Endodermal cell (in vitro differentiated cells): ENCODE data around the gene RBL2. TPM values are rescaled to one million over a fixed set of nuclear protein-coding genes. Genes with fewer than 3 reads are reported as not detected.
A peak's percentile ranks its signal among the peaks of the same experiment; 100 is the strongest.

ENCODE experiments used
- DNase-seq: peaks from one replicate; pipeline ENCODE4 v3.0.0-alpha.2; 2017
- H3K27ac ChIP-seq: 2 replicates; pipeline ENCODE4 v1.5.1; 2013; ENCODE audit warnings: mild to moderate bottlenecking, low read depth, low read length, moderate library complexity
- H3K27me3 ChIP-seq: 2 replicates; pipeline ENCODE4 v1.6.1; 2013; ENCODE audit warnings: mild to moderate bottlenecking, low read length, moderate library complexity; ENCODE audit not compliant: insufficient read depth, control insufficient read depth, poor library complexity, severe bottlenecking
- H3K36me3 ChIP-seq: 2 replicates; pipeline ENCODE4 v1.7.0; 2013; ENCODE audit warnings: mild to moderate bottlenecking, low read length, moderate library complexity; ENCODE audit not compliant: control insufficient read depth, insufficient read depth
- H3K4me1 ChIP-seq: one replicate; pipeline ENCODE4 v1.7.0; 2013; ENCODE audit warnings: low read length; ENCODE audit not compliant: control insufficient read depth, insufficient read depth
- H3K4me3 ChIP-seq: 2 replicates; pipeline ENCODE4 v1.5.1; 2013; ENCODE audit warnings: mild to moderate bottlenecking, low read length, moderate library complexity
- H3K9ac ChIP-seq: 2 replicates; pipeline ENCODE4 v1.6.1; 2013; ENCODE audit warnings: mild to moderate bottlenecking, low read length, moderate library complexity; ENCODE audit not compliant: poor library complexity, severe bottlenecking; ENCODE audit errors: extremely low read depth
- H3K9me3 ChIP-seq: 2 replicates; pipeline ENCODE4 v1.6.1; 2013; ENCODE audit warnings: mild to moderate bottlenecking, low read length, moderate library complexity; ENCODE audit not compliant: control insufficient read depth
- H3K27ac Mint-ChIP-seq: 2 replicates; pipeline ENCODE4 v1.8.0; 2020; ENCODE audit warnings: mixed read lengths
- H3K27me3 Mint-ChIP-seq: 2 replicates; pipeline ENCODE4 v1.8.0; 2021; ENCODE audit warnings: mild to moderate bottlenecking, mixed read lengths; ENCODE audit not compliant: insufficient read depth
- H3K36me3 Mint-ChIP-seq: 2 replicates; pipeline ENCODE4 v1.8.0; 2020; ENCODE audit warnings: low read depth, mixed read lengths
- H3K4me1 Mint-ChIP-seq: 2 replicates; pipeline ENCODE4 v1.8.0; 2020; ENCODE audit warnings: mixed read lengths
- H3K4me3 Mint-ChIP-seq: 2 replicates; pipeline ENCODE4 v1.8.0; 2020; ENCODE audit warnings: mild to moderate bottlenecking, moderate library complexity, mixed read lengths
- H3K9me3 Mint-ChIP-seq: 2 replicates; pipeline ENCODE4 v1.8.0; 2020; ENCODE audit warnings: mild to moderate bottlenecking, mixed read lengths
- CTCF ChIP-seq: fragments of 200-600 bp; sonication (generic); conservative IDR thresholded peaks from 2 replicates; pipeline ENCODE4 v1.5.0; 2021; ENCODE audit warnings: antibody characterized with exemption, mild to moderate bottlenecking
- WGBS, 2 experiments: methylation state at CpG; one replicate each; pipeline versions ENCODE4 v1.1.5 to v1.1.7; 2013; ENCODE audit warnings: missing lambda C conversion rate in 2 of 2, mixed read lengths in 1 of 2; ENCODE audit not compliant: insufficient coverage in 1 of 2, insufficient read length in 1 of 2; 5-methylcytosine and 5-hydroxymethylcytosine counted together
- total RNA-seq, 2 donors: library from RNA; stranded (reverse); fragmentation: NEBNext Ultra II Directional in 1 of 2; extraction: Animal tissue kit (Norgen Biotek cat#: 25700) in 1 of 2; gene quantifications; 2 replicates in 1 of 2; 3 replicates in 1 of 2; pipeline ENCODE4 v1.2.1, GENCODE V29; 2021

Gene RBL2
- total RNA-seq, 2 donors from 2014 or later: 34.9 to 46.0 TPM

DNA sequence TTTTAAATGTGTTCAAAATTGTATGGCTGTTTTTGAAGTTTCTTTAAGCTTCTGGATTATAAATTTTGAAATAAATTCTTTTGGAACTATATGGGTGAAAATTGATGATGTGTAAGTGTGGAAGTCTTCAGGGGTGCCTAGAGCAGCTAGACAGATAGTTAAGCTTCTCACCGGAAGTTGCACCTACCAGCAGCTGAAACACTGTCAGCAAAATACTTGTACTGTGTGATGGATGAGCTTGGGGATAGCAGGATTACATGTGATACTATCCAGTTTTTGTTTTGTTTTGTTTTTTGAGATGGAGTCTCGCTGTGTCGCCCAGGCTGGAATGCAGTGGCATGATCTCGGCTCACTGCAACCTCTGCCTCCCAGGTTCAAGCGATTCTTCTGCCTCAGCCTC lies 19.7 kb downstream of the RBL2 start:
- no peak overlapping the region for H3K4me3 ChIP-seq
- peaks cover 57% of the 10 kb centered on the region for H3K36me3 ChIP-seq
- no peaks in the 10 kb centered on the region for H3K4me1 ChIP-seq
- 96 to 97% methylated on average over 5 of the region's 5 CpGs for WGBS, 2 experiments
- Mint-ChIP-seq H3K9me3 (no peaks in the 10 kb centered on the region), H3K4me1 (peaks cover 13% of the 10 kb centered on the region), H3K4me3 (no peak overlapping the region), H3K27ac (no peak overlapping the region), H3K27me3 (no peaks in the 10 kb centered on the region), H3K36me3 (peaks cover 58% of the 10 kb centered on the region)
- TF ChIP-seq CTCF: no peak
- H3K9me3 ChIP-seq: no peaks in the 10 kb centered on the region
- H3K9ac ChIP-seq: no peak overlapping the region
- no peaks in the 10 kb centered on the region for H3K27me3 ChIP-seq
- no peak overlapping the region for H3K27ac ChIP-seq
- DNase-seq: no peak

DNA sequence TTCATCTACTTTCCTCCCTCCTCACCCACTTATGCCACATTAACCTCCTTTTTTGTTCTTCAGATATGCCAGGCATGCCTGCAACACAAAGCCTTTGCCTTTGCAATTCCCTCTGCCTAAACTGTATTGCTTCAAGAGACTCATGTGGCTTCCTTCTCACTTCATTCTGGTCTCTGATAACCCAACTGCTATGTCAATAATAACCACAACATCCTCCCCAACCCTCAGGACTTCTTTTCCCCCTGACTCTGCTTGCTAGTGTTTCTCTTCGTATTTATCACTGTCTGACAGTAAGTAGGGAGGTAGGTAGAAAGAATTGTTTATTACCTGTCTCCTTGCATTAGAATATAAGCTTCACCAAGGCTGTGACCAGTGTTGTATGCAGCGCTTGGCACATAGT lies 22.4 kb downstream of the RBL2 start:
- Histone ChIP-seq H3K4me3 (no peak overlapping the region), H3K9me3 (no peaks in the 10 kb centered on the region), H3K9ac (no peak overlapping the region), H3K36me3 (peaks cover 67% of the 10 kb centered on the region), H3K27me3 (no peaks in the 10 kb centered on the region), H3K4me1 (no peaks in the 10 kb centered on the region), H3K27ac (no peak overlapping the region)
- Mint-ChIP-seq H3K9me3 (no peaks in the 10 kb centered on the region), H3K36me3 (peaks cover 74% of the 10 kb centered on the region), H3K4me1 (peaks cover 13% of the 10 kb centered on the region), H3K27ac (peak overlapping the region; percentile 14), H3K27me3 (no peaks in the 10 kb centered on the region), H3K4me3 (no peak overlapping the region)
- no peak for TF ChIP-seq CTCF
- WGBS, 2 experiments: 82 to 100% methylated on average over 1 to 2 of the region's 2 CpGs
- no peak for DNase-seq

DNA sequence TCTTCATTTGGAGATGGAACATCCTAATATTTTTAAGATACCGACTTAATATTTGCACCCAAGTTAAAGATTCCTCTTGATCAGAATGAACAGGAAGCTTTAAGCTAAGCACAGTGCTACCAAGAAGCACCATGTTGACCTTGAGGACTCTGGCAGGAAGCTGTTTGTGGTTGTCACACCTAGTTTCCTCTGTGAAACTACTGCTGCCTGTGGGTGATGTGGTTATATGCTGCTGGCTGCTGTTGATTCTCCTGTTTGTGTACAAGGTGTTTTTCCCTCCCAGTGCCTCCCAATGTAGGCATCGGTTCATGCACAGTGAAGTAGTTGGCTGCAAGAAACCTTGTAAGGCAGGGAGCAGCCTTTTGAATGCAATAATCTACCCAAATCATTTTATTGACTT lies 23.4 kb downstream of the RBL2 start:
- no peaks in the 10 kb centered on the region for H3K9me3 Mint-ChIP-seq
- 89 to 100% methylated on average over 1 to 2 of the region's 2 CpGs for WGBS, 2 experiments
- H3K4me3 ChIP-seq: no peak overlapping the region

More for the DNA sequence above, 23.4 kb downstream of the RBL2 start:
- Mint-ChIP-seq H3K4me1 (peaks cover 13% of the 10 kb centered on the region), H3K27me3 (no peaks in the 10 kb centered on the region), H3K36me3 (peaks cover 76% of the 10 kb centered on the region), H3K4me3 (no peak overlapping the region), H3K27ac (no peak overlapping the region)
- Histone ChIP-seq H3K27me3 (no peaks in the 10 kb centered on the region), H3K9me3 (no peaks in the 10 kb centered on the region), H3K9ac (no peak overlapping the region), H3K4me1 (no peaks in the 10 kb centered on the region), H3K36me3 (peaks cover 69% of the 10 kb centered on the region), H3K27ac (no peak overlapping the region)
- no peak for TF ChIP-seq CTCF
- no peak for DNase-seq
